ENCODE data around the gene HDAC10.

- TF ChIP-seq CTCF (IDR thresholded peaks at IDR 0.05) (no peak), POLR2A (IDR thresholded peaks at IDR 0.05) (no peak)
These were observed 2.9 kb upstream of the HDAC10 start for GRCh38 chr22:50253941-50254340.
